Omental fat pad (tissue), 4 donors: ENCODE data around the gene ZIC2. TPM values are rescaled to one million over a fixed set of nuclear protein-coding genes. Genes with fewer than 3 reads are reported as not detected.
"Not testable (repeated sequence)": the region's sequence is repeated elsewhere in the genome, so short reads cannot be mapped to it uniquely, and the experiment has no call there.

ENCODE experiments used
- ATAC-seq: fragments of 150-250 bp; one replicate; pipeline ENCODE4 v1.9.1; 2016; ENCODE audit warnings: mild to moderate bottlenecking, moderate library complexity; ENCODE audit not compliant: low FRiP score
- DNase-seq: peaks from one replicate; pipeline ENCODE4 v3.0.0-alpha.2; 2019; ENCODE audit warnings: low spot score
- total RNA-seq, 4 donors: library from RNA; depleted of rRNA; stranded (reverse); fragments of >200 nt; gene quantifications; one replicate each; pipeline ENCODE4 v1.1.0, GENCODE V29; 2016
- TF ChIP-seq, protein P1 (sequence below), 3 donors: fragments of 450-650 bp; IDR thresholded peaks; one replicate each; pipeline ENCODE4 v1.5.1; 2016 to 2017; ENCODE audit warnings: antibody characterized with exemption in 3 of 3, mild to moderate bottlenecking in 3 of 3, moderate library complexity in 2 of 3

The ZIC2 gene
- total RNA-seq, 4 donors from 2014 or later = not detected

DNA sequence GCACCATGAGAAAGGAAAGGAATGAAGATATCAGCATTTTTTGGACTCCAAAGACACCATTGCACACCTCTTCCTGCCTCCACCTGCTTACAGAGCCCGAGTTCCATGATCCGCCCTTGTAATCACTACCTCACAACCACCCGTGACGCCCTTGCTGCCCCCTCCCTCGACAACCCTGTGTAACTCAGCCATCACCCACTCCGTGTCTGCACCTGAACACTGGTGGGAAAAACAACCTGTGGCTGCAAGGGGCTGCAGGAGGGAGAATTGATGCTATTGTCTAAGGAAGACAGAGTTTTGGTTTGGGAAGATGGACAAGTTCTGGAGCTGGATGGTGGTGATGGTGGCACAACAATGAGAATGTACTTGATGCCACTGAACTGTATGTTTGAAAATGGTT lies 37.0 kb upstream of the ZIC2 start:
- DNase-seq (no peak), ATAC-seq (no peak)
- TF ChIP-seq, protein P1, sequence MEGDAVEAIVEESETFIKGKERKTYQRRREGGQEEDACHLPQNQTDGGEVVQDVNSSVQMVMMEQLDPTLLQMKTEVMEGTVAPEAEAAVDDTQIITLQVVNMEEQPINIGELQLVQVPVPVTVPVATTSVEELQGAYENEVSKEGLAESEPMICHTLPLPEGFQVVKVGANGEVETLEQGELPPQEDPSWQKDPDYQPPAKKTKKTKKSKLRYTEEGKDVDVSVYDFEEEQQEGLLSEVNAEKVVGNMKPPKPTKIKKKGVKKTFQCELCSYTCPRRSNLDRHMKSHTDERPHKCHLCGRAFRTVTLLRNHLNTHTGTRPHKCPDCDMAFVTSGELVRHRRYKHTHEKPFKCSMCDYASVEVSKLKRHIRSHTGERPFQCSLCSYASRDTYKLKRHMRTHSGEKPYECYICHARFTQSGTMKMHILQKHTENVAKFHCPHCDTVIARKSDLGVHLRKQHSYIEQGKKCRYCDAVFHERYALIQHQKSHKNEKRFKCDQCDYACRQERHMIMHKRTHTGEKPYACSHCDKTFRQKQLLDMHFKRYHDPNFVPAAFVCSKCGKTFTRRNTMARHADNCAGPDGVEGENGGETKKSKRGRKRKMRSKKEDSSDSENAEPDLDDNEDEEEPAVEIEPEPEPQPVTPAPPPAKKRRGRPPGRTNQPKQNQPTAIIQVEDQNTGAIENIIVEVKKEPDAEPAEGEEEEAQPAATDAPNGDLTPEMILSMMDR (IDR thresholded peaks at IDR 0.05) = no peak

DNA sequence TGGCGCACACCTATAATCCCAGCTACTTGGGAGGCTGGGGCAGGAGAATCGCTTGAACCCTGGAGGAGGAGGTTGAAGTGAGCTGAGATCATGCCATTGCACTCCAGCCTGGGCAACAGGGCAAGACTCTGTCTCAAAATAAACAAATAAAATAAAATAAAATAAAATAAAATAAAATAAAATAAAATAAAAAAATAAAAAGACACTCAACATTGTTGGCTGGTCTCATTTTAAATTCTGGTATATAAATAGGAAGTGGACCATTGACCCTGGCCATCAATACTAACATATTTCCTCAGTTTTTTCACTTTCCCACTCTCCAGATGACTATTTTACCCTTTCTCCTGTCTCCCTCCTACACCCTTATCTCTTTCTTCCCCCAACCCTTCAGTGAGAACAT lies 36.1 kb upstream of the ZIC2 start:
- not testable (repeated sequence) for ATAC-seq, DNase-seq

DNA sequence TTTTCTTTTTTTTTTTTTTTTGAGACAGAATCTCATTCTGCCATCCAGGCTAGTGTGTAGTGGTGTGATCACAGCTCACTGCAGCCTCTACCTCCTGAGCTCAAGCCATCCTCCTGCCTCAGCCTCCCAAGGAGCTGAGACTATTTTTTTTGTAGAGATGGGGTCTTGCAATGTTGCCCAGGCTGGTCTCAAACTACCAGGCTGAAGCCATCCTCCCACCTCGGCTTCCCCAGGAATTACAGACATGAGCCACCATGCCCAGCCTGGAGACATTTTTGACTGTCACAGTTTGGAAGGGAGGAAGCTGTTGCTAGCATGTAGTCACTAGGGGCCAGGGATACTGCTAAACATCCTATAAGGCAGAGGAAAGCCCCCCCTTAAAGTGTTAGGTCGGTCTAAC lies 33.9 kb upstream of the ZIC2 start:
- DNase-seq = no peak

DNA sequence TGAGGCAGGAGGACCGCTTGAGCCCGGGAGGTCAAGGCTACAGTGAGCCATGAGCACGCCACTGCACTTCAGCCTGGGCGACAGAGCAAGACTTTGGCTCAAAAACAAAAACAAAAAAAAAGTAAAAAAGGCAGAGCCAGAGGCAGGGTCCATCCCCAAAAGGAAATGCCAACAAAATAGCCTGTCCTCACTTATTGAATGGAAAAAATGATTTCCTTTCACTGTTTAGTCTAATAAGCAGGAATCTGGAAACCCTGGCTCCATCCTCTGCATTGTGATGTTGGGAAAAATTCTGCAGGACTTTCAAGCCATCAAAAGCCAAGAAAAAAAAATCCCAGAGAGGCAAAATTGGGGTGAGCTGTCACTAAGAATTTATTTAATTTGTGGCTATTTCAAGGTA lies 33.2 kb upstream of the ZIC2 start:
- no peak for DNase-seq
- ATAC-seq = no peak
- TF ChIP-seq, protein P1 (IDR thresholded peaks at IDR 0.05) = no peak

More for the DNA sequence above, 33.9 kb upstream of the ZIC2 start:
- TF ChIP-seq, protein P1 (IDR thresholded peaks at IDR 0.05) = no peak
- ATAC-seq = no peak

DNA sequence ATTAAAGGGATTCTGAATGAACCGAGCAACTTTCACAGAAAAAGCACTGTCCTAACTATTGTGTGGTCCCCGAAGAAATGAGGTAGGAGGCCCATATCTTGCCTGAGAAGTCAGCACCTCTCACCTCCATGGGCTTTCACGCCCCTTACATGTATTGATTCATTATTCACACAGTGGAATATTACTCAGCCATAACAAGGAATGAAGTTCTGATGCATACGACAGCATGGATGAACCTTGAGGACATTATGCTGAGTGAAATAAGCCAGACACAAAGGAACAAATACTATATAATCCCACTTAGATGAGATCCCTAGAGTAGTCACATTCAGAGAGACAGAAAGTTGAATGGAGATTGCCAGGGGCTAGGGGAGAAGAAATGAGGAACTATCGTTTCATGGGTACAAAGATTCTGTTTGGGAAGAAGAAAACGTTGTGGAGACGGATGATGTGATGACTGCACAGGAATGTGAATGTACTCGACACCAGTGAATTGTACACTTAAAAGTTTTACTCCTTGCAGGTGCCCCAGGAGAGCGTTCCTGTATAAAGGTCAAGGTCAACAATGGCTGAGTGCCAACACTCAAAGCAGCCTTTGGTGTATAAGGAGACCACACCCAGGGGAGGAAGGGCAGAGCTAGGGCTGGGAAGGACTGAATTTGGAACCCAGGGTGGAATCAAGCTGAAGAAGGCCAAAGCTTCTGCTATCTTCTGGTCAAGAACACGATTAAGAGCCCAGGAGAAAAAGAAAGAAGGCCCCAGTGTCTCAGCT lies 32.5 kb upstream of the ZIC2 start:
- TF ChIP-seq, protein P1 (IDR thresholded peaks at IDR 0.05) = no peak
- DNase-seq (no peak), ATAC-seq (no peak)

DNA sequence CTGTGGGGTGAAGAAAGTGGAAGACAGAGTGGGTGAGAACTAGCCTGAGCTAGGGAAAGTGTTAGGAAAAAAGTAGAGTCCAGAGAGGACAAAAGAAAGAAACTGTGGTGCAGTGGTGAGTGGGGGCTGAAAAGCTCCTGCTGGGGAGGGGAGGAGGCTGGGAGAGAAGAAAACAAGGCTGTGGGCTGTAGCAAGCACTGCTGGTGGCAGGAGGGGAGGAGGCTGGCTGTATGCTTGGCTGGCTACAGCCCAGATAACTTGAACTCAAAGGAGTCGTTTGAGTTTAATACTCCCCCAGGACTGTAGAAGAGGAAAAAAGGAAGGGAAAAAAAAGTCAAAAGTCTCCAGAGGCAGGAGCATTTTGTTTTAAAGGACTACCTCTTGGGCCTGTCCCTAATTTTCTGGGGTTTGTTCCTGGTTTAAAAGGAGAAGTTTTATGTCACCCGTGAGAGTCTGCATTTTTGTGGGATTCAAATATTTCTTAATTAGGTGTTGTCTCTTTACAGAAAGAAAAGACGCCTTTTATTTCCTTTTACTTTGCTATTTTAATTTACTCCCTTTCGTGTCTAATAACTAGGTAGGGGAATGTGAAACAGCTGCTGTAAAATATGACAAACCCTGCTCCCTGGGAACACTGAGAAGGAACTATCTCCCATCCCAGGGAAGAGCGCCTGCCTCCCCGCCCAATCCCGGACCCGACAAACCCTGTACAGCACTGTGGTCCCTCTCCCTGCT lies 31.7 kb upstream of the ZIC2 start:
- no peak for ATAC-seq
- DNase-seq = no peak
- TF ChIP-seq, protein P1 (IDR thresholded peaks at IDR 0.05) = no peak

DNA sequence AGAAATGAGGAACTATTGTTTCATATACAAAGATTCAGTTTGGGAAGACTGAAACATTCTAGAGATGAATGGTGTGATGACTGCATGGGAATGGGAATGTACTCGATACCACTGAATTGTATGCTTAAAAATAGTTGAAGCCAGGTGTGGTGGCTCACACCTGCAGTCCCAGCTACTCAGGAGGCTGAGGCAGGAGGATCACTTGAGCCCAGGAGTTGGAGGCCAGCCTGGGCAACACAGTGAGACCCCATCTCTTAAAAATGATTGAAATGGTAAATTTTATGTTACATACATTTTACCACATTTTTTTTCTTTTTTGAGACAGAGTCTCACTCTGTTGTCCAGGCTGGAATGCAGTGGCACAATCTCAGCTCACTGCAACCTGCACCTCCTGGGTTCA lies 29.9 kb upstream of the ZIC2 start:
- not testable (repeated sequence) for ATAC-seq, DNase-seq
